Measurements from ENCODE around the gene LEMD1. TPM values are rescaled to one million over a fixed set of nuclear protein-coding genes. Genes with fewer than 3 reads are reported as not detected.
"Not testable (repeated sequence)": the region's sequence is repeated elsewhere in the genome, so short reads cannot be mapped to it uniquely, and the experiment has no call there.

LEMD1 gene
- total RNA-seq, 2 experiments from 2014 or later: 0.78 TPM; not detected in 1

- DNase-seq (no peak), ATAC-seq (no peak)
- Mint-ChIP-seq H3K4me1 (ENCODE audit: low read depth) (no peaks in the 10 kb centered on the region), H3K4me3 (no peak overlapping the region), H3K9me3 (ENCODE audit: insufficient read depth) (no peaks in the 10 kb centered on the region), H3K27me3 (ENCODE audit: low read depth) (peaks cover 21% of the 10 kb centered on the region), H3K36me3 (ENCODE audit: low read depth) (no peaks in the 10 kb centered on the region), H3K27ac (no peak overlapping the region)
- ChIA-PET CTCF (interaction anchor here (1.5 to 1.8 kb wide), 2 partner anchors 39 to 92 kb away, joined by 3 to 6 read pairs; no protein-coding TSS in a partner anchor), POLR2A (no interaction called here)
These were observed 29.2 kb downstream of the LEMD1 start for GRCh38 chr1:205392650-205393049.

- H3K36me3 Mint-ChIP-seq (ENCODE audit: low read depth): no peaks in the 10 kb centered on the region
- ChIA-PET POLR2A (no interaction called here), CTCF (interaction anchor here (1.0 to 1.8 kb wide), 3 partner anchors 37 to 94 kb away, joined by 4 to 6 read pairs (median 5); no protein-coding TSS in a partner anchor)
These were observed 30.5 kb downstream of the LEMD1 start for GRCh38 chr1:205391386-205391785.

GRCh38 chr1:205387845-205388244 is 34.0 kb downstream of the LEMD1 start:
- no peak overlapping the region for H3K27ac Mint-ChIP-seq
- no peak for ATAC-seq
- peaks cover 8% of the 10 kb centered on the region for H3K27me3 Mint-ChIP-seq (ENCODE audit: low read depth)
- no peaks in the 10 kb centered on the region for H3K4me1 Mint-ChIP-seq (ENCODE audit: low read depth)
- no peak overlapping the region for H3K4me3 Mint-ChIP-seq
- DNase-seq: no peak
- ChIA-PET CTCF (interaction anchor here (0.7 to 2.5 kb wide), 8 partner anchors 9 to 141 kb away, joined by 3 to 13 read pairs (median 5); no protein-coding TSS in a partner anchor), POLR2A (no interaction called here)
- H3K36me3 Mint-ChIP-seq (ENCODE audit: low read depth): no peaks in the 10 kb centered on the region
- no peaks in the 10 kb centered on the region for H3K9me3 Mint-ChIP-seq (ENCODE audit: insufficient read depth)

More at GRCh38 chr1:205391386-205391785, 30.5 kb downstream of the LEMD1 start:
- H3K9me3 Mint-ChIP-seq (ENCODE audit: insufficient read depth): no peaks in the 10 kb centered on the region
- no peak overlapping the region for H3K4me3 Mint-ChIP-seq
- no peak overlapping the region for H3K27ac Mint-ChIP-seq
- no peaks in the 10 kb centered on the region for H3K4me1 Mint-ChIP-seq (ENCODE audit: low read depth)
- DNase-seq: no peak
- no peak for ATAC-seq
- H3K27me3 Mint-ChIP-seq (ENCODE audit: low read depth): peaks cover 15% of the 10 kb centered on the region

- H3K27me3 Mint-ChIP-seq (ENCODE audit: low read depth); H3K36me3 Mint-ChIP-seq (ENCODE audit: low read depth); H3K4me3 Mint-ChIP-seq; H3K4me1 Mint-ChIP-seq (ENCODE audit: low read depth); DNase-seq; H3K9me3 Mint-ChIP-seq (ENCODE audit: insufficient read depth); ATAC-seq; H3K27ac Mint-ChIP-seq; POLR2A ChIA-PET: not testable (repeated sequence)
- CTCF ChIA-PET: interaction anchor here (1.2 kb wide), 1 partner anchor 102 kb away, joined by 3 read pairs; no protein-coding TSS in a partner anchor
These were observed 38.9 kb downstream of the LEMD1 start for GRCh38 chr1:205382990-205383389.

GRCh38 chr1:205382561-205382960 is 39.3 kb downstream of the LEMD1 start:
- DNase-seq (no peak), ATAC-seq (no peak)
- Mint-ChIP-seq H3K9me3 (ENCODE audit: insufficient read depth) (no peaks in the 10 kb centered on the region), H3K27ac (no peak overlapping the region), H3K4me1 (ENCODE audit: low read depth) (no peaks in the 10 kb centered on the region), H3K4me3 (no peak overlapping the region), H3K27me3 (ENCODE audit: low read depth) (peaks cover 4% of the 10 kb centered on the region), H3K36me3 (ENCODE audit: low read depth) (no peaks in the 10 kb centered on the region)
- CTCF ChIA-PET: interaction anchor here (1.2 kb wide), 1 partner anchor 103 kb away, joined by 3 read pairs; no protein-coding TSS in a partner anchor
- POLR2A ChIA-PET: no interaction called here

GRCh38 chr1:205381305-205381704 is 40.6 kb downstream of the LEMD1 start:
- ATAC-seq (no peak), DNase-seq (no peak)
- POLR2A ChIA-PET: no interaction called here
- Mint-ChIP-seq H3K36me3 (ENCODE audit: low read depth) (no peaks in the 10 kb centered on the region), H3K4me1 (ENCODE audit: low read depth) (no peaks in the 10 kb centered on the region), H3K4me3 (no peak overlapping the region), H3K27ac (no peak overlapping the region), H3K27me3 (ENCODE audit: low read depth) (peaks cover 4% of the 10 kb centered on the region), H3K9me3 (ENCODE audit: insufficient read depth) (no peaks in the 10 kb centered on the region)
- CTCF ChIA-PET: interaction anchor here (0.8 to 1.2 kb wide), 4 partner anchors 16 to 104 kb away, joined by 3 to 7 read pairs (median 4); no protein-coding TSS in a partner anchor

GRCh38 chr1:205380882-205381281 is 41.0 kb downstream of the LEMD1 start:
- peaks cover 9% of the 10 kb centered on the region for H3K27me3 Mint-ChIP-seq (ENCODE audit: low read depth)
- H3K4me3 Mint-ChIP-seq: no peak overlapping the region
- H3K36me3 Mint-ChIP-seq (ENCODE audit: low read depth): no peaks in the 10 kb centered on the region
- H3K27ac Mint-ChIP-seq: no peak overlapping the region
- H3K4me1 Mint-ChIP-seq (ENCODE audit: low read depth): no peaks in the 10 kb centered on the region
- no peaks in the 10 kb centered on the region for H3K9me3 Mint-ChIP-seq (ENCODE audit: insufficient read depth)
- ChIA-PET POLR2A (no interaction called here), CTCF (interaction anchor here (0.8 to 1.2 kb wide), 5 partner anchors 16 to 106 kb away, joined by 3 to 7 read pairs (median 3); no protein-coding TSS in a partner anchor)
- no peak for ATAC-seq
- DNase-seq: no peak

- H3K27ac Mint-ChIP-seq: no peak overlapping the region
- peaks cover 18% of the 10 kb centered on the region for H3K27me3 Mint-ChIP-seq (ENCODE audit: low read depth)
- ATAC-seq (no peak), DNase-seq (no peak)
- no peaks in the 10 kb centered on the region for H3K36me3 Mint-ChIP-seq (ENCODE audit: low read depth)
- CTCF ChIA-PET: no interaction called here
- H3K4me3 Mint-ChIP-seq: no peak overlapping the region
- no peaks in the 10 kb centered on the region for H3K9me3 Mint-ChIP-seq (ENCODE audit: insufficient read depth)
- peaks cover 2% of the 10 kb centered on the region for H3K4me1 Mint-ChIP-seq (ENCODE audit: low read depth)
- POLR2A ChIA-PET: no interaction called here
These were observed 42.8 kb downstream of the LEMD1 start for GRCh38 chr1:205379056-205379455.

- H3K4me1 Mint-ChIP-seq (ENCODE audit: low read depth): peaks cover 5% of the 10 kb centered on the region
- H3K36me3 Mint-ChIP-seq (ENCODE audit: low read depth): no peaks in the 10 kb centered on the region
- ATAC-seq (no peak), DNase-seq (no peak)
- ChIA-PET CTCF (interaction anchor here (0.9 kb wide), 1 partner anchor 23 kb away, joined by 3 read pairs; no protein-coding TSS in a partner anchor), POLR2A (no interaction called here)
- peaks cover 29% of the 10 kb centered on the region for H3K27me3 Mint-ChIP-seq (ENCODE audit: low read depth)
- no peak overlapping the region for H3K4me3 Mint-ChIP-seq
- no peak overlapping the region for H3K27ac Mint-ChIP-seq
- H3K9me3 Mint-ChIP-seq (ENCODE audit: insufficient read depth): no peaks in the 10 kb centered on the region
These were observed 44.5 kb downstream of the LEMD1 start for GRCh38 chr1:205377355-205377754.

- no peak for DNase-seq
- POLR2A ChIA-PET: no interaction called here
- Mint-ChIP-seq H3K36me3 (ENCODE audit: low read depth) (no peaks in the 10 kb centered on the region), H3K4me3 (no peak overlapping the region), H3K27ac (no peak overlapping the region), H3K27me3 (ENCODE audit: low read depth) (peaks cover 30% of the 10 kb centered on the region), H3K9me3 (ENCODE audit: insufficient read depth) (no peaks in the 10 kb centered on the region), H3K4me1 (ENCODE audit: low read depth) (peaks cover 5% of the 10 kb centered on the region)
- ATAC-seq: no peak
- CTCF ChIA-PET: interaction anchor here (0.9 kb wide), 1 partner anchor 22 kb away, joined by 3 read pairs; no protein-coding TSS in a partner anchor
These were observed 45.1 kb downstream of the LEMD1 start for GRCh38 chr1:205376739-205377138.

GRCh38 chr1:205375835-205376545 is 45.9 kb downstream of the LEMD1 start:
- CTCF ChIA-PET: no interaction called here
- Mint-ChIP-seq H3K4me1 (ENCODE audit: low read depth) (peaks cover 5% of the 10 kb centered on the region), H3K27ac (no peak overlapping the region), H3K4me3 (no peak overlapping the region), H3K27me3 (ENCODE audit: low read depth) (peaks cover 32% of the 10 kb centered on the region), H3K9me3 (ENCODE audit: insufficient read depth) (no peaks in the 10 kb centered on the region), H3K36me3 (ENCODE audit: low read depth) (no peaks in the 10 kb centered on the region)
- ATAC-seq (no peak), DNase-seq (no peak)
- POLR2A ChIA-PET: no interaction called here

- Mint-ChIP-seq H3K36me3 (ENCODE audit: low read depth) (no peaks in the 10 kb centered on the region), H3K4me1 (ENCODE audit: low read depth) (peaks cover 5% of the 10 kb centered on the region), H3K4me3 (no peak overlapping the region), H3K27me3 (ENCODE audit: low read depth) (peaks cover 34% of the 10 kb centered on the region), H3K27ac (no peak overlapping the region), H3K9me3 (ENCODE audit: insufficient read depth) (no peaks in the 10 kb centered on the region)
- ATAC-seq: no peak
- CTCF ChIA-PET: interaction anchor here (1.3 kb wide), 2 partner anchors 20 to 23 kb away, joined by 5 to 6 read pairs; no protein-coding TSS in a partner anchor
- POLR2A ChIA-PET: no interaction called here
- DNase-seq: no peak
These were observed 47.4 kb downstream of the LEMD1 start for GRCh38 chr1:205374210-205375078.

All from activated CD8-positive, alpha-beta T cell treated with anti-CD3 and anti-CD28 coated beads, Interleukin-2, amount 10 ng/mL, durations not matched to agents 7 days and 5 days (primary cell).